Stimulated activated effector memory CD8-positive, alpha-beta T cell treated with anti-CD3 and anti-CD28 coated beads, Interleukin-12 subunit alpha, Interleukin-12 subunit beta, amount 100 ng/mL, for 72 hours (primary cell): Measurements from ENCODE around the gene UMOD.

Experiments used
- ATAC-seq: fragments of 150-1000 bp; cut with Tn5 transposase; 2 replicates; pipeline ENCODE4 v1.10.0; 2021
- DNase-seq, 2 donors: peaks; one replicate each; pipeline ENCODE4 v3.0.0; 2021 to 2022; ENCODE audit warnings: low spot score in 2 of 2
- H3K27ac Mint-ChIP-seq: one replicate; pipeline ENCODE4 v1.8.0; 2022; ENCODE audit warnings: mild to moderate bottlenecking, mixed read lengths
- H3K36me3 Mint-ChIP-seq: one replicate; pipeline ENCODE4 v1.8.0; 2022; ENCODE audit warnings: mild to moderate bottlenecking, mixed read lengths
- H3K4me1 Mint-ChIP-seq: one replicate; pipeline ENCODE4 v1.8.0; 2022; ENCODE audit warnings: mixed read lengths
- H3K4me3 Mint-ChIP-seq: one replicate; pipeline ENCODE4 v1.8.0; 2022; ENCODE audit warnings: mild to moderate bottlenecking, mixed read lengths
- H3K9me3 Mint-ChIP-seq: one replicate; pipeline ENCODE4 v1.8.0; 2022; ENCODE audit warnings: mixed read lengths

The UMOD gene

GRCh38 chr16:20352615-20353014 lies at the start of gene UMOD:
TSS of gene UMOD (minus strand) at chr16:20352715. CDS start at chr16:20350737, 1,978 bp downstream.
- no peak for ATAC-seq
- Mint-ChIP-seq H3K36me3 (no peaks in the 10 kb centered on the region), H3K4me1 (no peaks in the 10 kb centered on the region), H3K27ac (no peak within 1 kb of the TSS), H3K9me3 (peaks cover 4% of the 10 kb centered on the region), H3K4me3 (no peak within 1 kb of the TSS)
- no peak for DNase-seq

GRCh38 chr16:20401475-20402016 lies 49.0 kb upstream of the UMOD start:
- Mint-ChIP-seq H3K4me1 (no peaks in the 10 kb centered on the region), H3K27ac (no peak overlapping the region), H3K4me3 (no peak overlapping the region), H3K9me3 (no peaks in the 10 kb centered on the region), H3K36me3 (no peaks in the 10 kb centered on the region)
- DNase-seq (no peak), ATAC-seq (peak; percentile 20)

GRCh38 chr16:20401066-20401465 lies 48.6 kb upstream of the UMOD start:
- Mint-ChIP-seq H3K9me3 (no peaks in the 10 kb centered on the region), H3K36me3 (no peaks in the 10 kb centered on the region), H3K4me1 (no peaks in the 10 kb centered on the region), H3K4me3 (no peak overlapping the region), H3K27ac (no peak overlapping the region)
- ATAC-seq = no peak
- no peak for DNase-seq

- ATAC-seq (no peak), DNase-seq (no peak)
- H3K4me3 Mint-ChIP-seq = no peak overlapping the region
- H3K36me3 Mint-ChIP-seq = no peaks in the 10 kb centered on the region
- no peak overlapping the region for H3K27ac Mint-ChIP-seq
- H3K9me3 Mint-ChIP-seq = no peaks in the 10 kb centered on the region
- no peaks in the 10 kb centered on the region for H3K4me1 Mint-ChIP-seq
Measured at GRCh38 chr16:20399185-20399584, 46.7 kb upstream of the UMOD start.

GRCh38 chr16:20398603-20399002 lies 46.1 kb upstream of the UMOD start:
- no peaks in the 10 kb centered on the region for H3K36me3 Mint-ChIP-seq
- no peaks in the 10 kb centered on the region for H3K9me3 Mint-ChIP-seq
- ATAC-seq (no peak), DNase-seq (no peak)
- H3K4me3 Mint-ChIP-seq = no peak overlapping the region
- no peaks in the 10 kb centered on the region for H3K4me1 Mint-ChIP-seq
- no peak overlapping the region for H3K27ac Mint-ChIP-seq

- ATAC-seq (no peak), DNase-seq (no peak)
- no peak overlapping the region for H3K4me3 Mint-ChIP-seq
- H3K9me3 Mint-ChIP-seq = no peaks in the 10 kb centered on the region
- H3K4me1 Mint-ChIP-seq = no peaks in the 10 kb centered on the region
- H3K36me3 Mint-ChIP-seq = no peaks in the 10 kb centered on the region
- no peak overlapping the region for H3K27ac Mint-ChIP-seq
Measured at GRCh38 chr16:20397468-20398074, 45.1 kb upstream of the UMOD start.

GRCh38 chr16:20396846-20397467 lies 44.4 kb upstream of the UMOD start:
- Mint-ChIP-seq H3K4me1 (no peaks in the 10 kb centered on the region), H3K27ac (no peak overlapping the region), H3K36me3 (no peaks in the 10 kb centered on the region), H3K9me3 (no peaks in the 10 kb centered on the region), H3K4me3 (no peak overlapping the region)
- ATAC-seq = no peak
- DNase-seq = no peak

GRCh38 chr16:20395946-20396345 lies 43.4 kb upstream of the UMOD start:
- Mint-ChIP-seq H3K9me3 (no peaks in the 10 kb centered on the region), H3K36me3 (no peaks in the 10 kb centered on the region), H3K27ac (no peak overlapping the region), H3K4me3 (no peak overlapping the region), H3K4me1 (no peaks in the 10 kb centered on the region)
- DNase-seq (no peak), ATAC-seq (no peak)

GRCh38 chr16:20393801-20394577 lies 41.5 kb upstream of the UMOD start:
- H3K4me1 Mint-ChIP-seq = no peaks in the 10 kb centered on the region
- ATAC-seq (no peak), DNase-seq (no peak)
- H3K36me3 Mint-ChIP-seq = no peaks in the 10 kb centered on the region
- H3K4me3 Mint-ChIP-seq = no peak overlapping the region
- H3K27ac Mint-ChIP-seq = no peak overlapping the region
- H3K9me3 Mint-ChIP-seq = no peaks in the 10 kb centered on the region

GRCh38 chr16:20391045-20391444 lies 38.5 kb upstream of the UMOD start:
- no peak for DNase-seq
- no peaks in the 10 kb centered on the region for H3K4me1 Mint-ChIP-seq
- H3K36me3 Mint-ChIP-seq = no peaks in the 10 kb centered on the region

GRCh38 chr16:20388854-20389253 lies 36.3 kb upstream of the UMOD start:
- Mint-ChIP-seq H3K9me3 (no peaks in the 10 kb centered on the region), H3K4me3 (no peak overlapping the region), H3K27ac (no peak overlapping the region), H3K36me3 (no peaks in the 10 kb centered on the region), H3K4me1 (no peaks in the 10 kb centered on the region)
- ATAC-seq (no peak), DNase-seq (no peak)

More at GRCh38 chr16:20391045-20391444, 38.5 kb upstream of the UMOD start:
- Mint-ChIP-seq H3K9me3 (no peaks in the 10 kb centered on the region), H3K27ac (no peak overlapping the region), H3K4me3 (no peak overlapping the region)
- no peak for ATAC-seq

GRCh38 chr16:20387978-20388377 lies 35.5 kb upstream of the UMOD start:
- no peak overlapping the region for H3K4me3 Mint-ChIP-seq
- no peaks in the 10 kb centered on the region for H3K9me3 Mint-ChIP-seq
- no peak for ATAC-seq
- no peak for DNase-seq
- no peak overlapping the region for H3K27ac Mint-ChIP-seq
- H3K36me3 Mint-ChIP-seq = no peaks in the 10 kb centered on the region
- no peaks in the 10 kb centered on the region for H3K4me1 Mint-ChIP-seq

- no peaks in the 10 kb centered on the region for H3K4me1 Mint-ChIP-seq
- no peaks in the 10 kb centered on the region for H3K9me3 Mint-ChIP-seq
- peak; percentile 24 to 69 for DNase-seq
- H3K4me3 Mint-ChIP-seq = no peak overlapping the region
- ATAC-seq = no peak
- H3K36me3 Mint-ChIP-seq = no peaks in the 10 kb centered on the region
- H3K27ac Mint-ChIP-seq = no peak overlapping the region
Measured at GRCh38 chr16:20385844-20386832, 33.6 kb upstream of the UMOD start.

GRCh38 chr16:20383106-20384029 lies 30.9 kb upstream of the UMOD start:
- peak; percentile 71 for ATAC-seq
- no peaks in the 10 kb centered on the region for H3K9me3 Mint-ChIP-seq
- peak; percentile 12 to 68 for DNase-seq

More at GRCh38 chr16:20383106-20384029, 30.9 kb upstream of the UMOD start:
- Mint-ChIP-seq H3K27ac (no peak overlapping the region), H3K36me3 (no peaks in the 10 kb centered on the region), H3K4me1 (no peaks in the 10 kb centered on the region), H3K4me3 (no peak overlapping the region)
